WTC11 (cell line): ENCODE results near the gene ZNF329. TPM values are rescaled to one million over a fixed set of nuclear protein-coding genes. Genes with fewer than 3 reads are reported as not detected.

Experiments used
- ATAC-seq: fragments of 200-7000 bp; cut with Tn5 transposase; 2 replicates; pipeline ENCODE4 v1.10.0; 2021; ENCODE audit warnings: mild to moderate bottlenecking, moderate library complexity
- Bru-seq: library from RNA; stranded (reverse); fragments of 400-500 nt; gene quantifications from one replicate; lab custom pipeline; 2021; lab: Mats Ljungman, UMichigan
- CTCF ChIA-PET: fragments of 300-600 bp; sonication (Branson Sonifier 250); formaldehyde crosslinking; loops from one replicate; lab custom pipeline; 2021; ENCODE audit warnings: antibody characterized with exemption; lab: Charles Lee
- POLR2A ChIA-PET: fragments of 350-600 bp; sonication (Branson Sonifier 250); formaldehyde crosslinking; loops from one replicate; lab custom pipeline; 2021; ENCODE audit warnings: antibody characterized with exemption; lab: Charles Lee
- DNase-seq: peaks from one replicate; pipeline ENCODE4 v3.0.0; 2021; ENCODE audit warnings: low spot score
- H3K27ac Mint-ChIP-seq: 2 replicates; pipeline ENCODE4 v1.8.0; 2021; ENCODE audit warnings: mixed read lengths
- H3K27me3 Mint-ChIP-seq: 2 replicates; pipeline ENCODE4 v1.8.0; 2021; ENCODE audit warnings: low read depth, mild to moderate bottlenecking, moderate library complexity, mixed read lengths
- H3K36me3 Mint-ChIP-seq: 2 replicates; pipeline ENCODE4 v1.8.0; 2021; ENCODE audit warnings: mixed read lengths
- H3K4me1 Mint-ChIP-seq: 2 replicates; pipeline ENCODE4 v1.8.0; 2022; ENCODE audit warnings: mixed read lengths
- H3K4me3 Mint-ChIP-seq: 2 replicates; pipeline ENCODE4 v1.8.0; 2021; ENCODE audit warnings: mild to moderate bottlenecking, moderate library complexity, mixed read lengths
- H3K9me3 Mint-ChIP-seq: 2 replicates; pipeline ENCODE4 v1.8.0; 2021; ENCODE audit warnings: mixed read lengths
- AR ChIP-seq: fragments of 250-450 bp; sonication (Bioruptor Pico); IDR thresholded peaks from 2 replicates; pipeline ENCODE4 v1.9.0; 2021; ENCODE audit warnings: mild to moderate bottlenecking
- CREM ChIP-seq: sonication (generic); formaldehyde crosslinking; IDR thresholded peaks from 2 replicates; pipeline ENCODE4 v1.8.1; 2022; ENCODE audit warnings: mild to moderate bottlenecking, missing genetic modification reagents, moderate library complexity
- ESRRA ChIP-seq: sonication (generic); formaldehyde crosslinking; IDR thresholded peaks from 2 replicates; pipeline ENCODE4 v1.8.1; 2022; ENCODE audit warnings: mild to moderate bottlenecking, missing genetic modification reagents, borderline replicate concordance
- FOXK1 ChIP-seq: sonication (generic); formaldehyde crosslinking; IDR thresholded peaks from 2 replicates; pipeline ENCODE4 v1.8.0; 2022; ENCODE audit warnings: mild to moderate bottlenecking, moderate library complexity, missing genetic modification reagents
- MLX ChIP-seq: sonication (generic); formaldehyde crosslinking; IDR thresholded peaks from 2 replicates; pipeline ENCODE4 v1.8.1; 2023; ENCODE audit warnings: mild to moderate bottlenecking, missing genetic modification reagents, moderate library complexity
- NR3C1 ChIP-seq: sonication (generic); formaldehyde crosslinking; conservative IDR thresholded peaks from 2 replicates; pipeline ENCODE4 v1.8.1; 2023; ENCODE audit warnings: low read depth, mild to moderate bottlenecking, missing genetic modification reagents
- RELA ChIP-seq: sonication (generic); formaldehyde crosslinking; IDR thresholded peaks from 2 replicates; pipeline ENCODE4 v1.8.1; 2022; ENCODE audit warnings: missing genetic modification reagents, mild to moderate bottlenecking, borderline replicate concordance
- SMAD4 ChIP-seq: sonication (generic); formaldehyde crosslinking; IDR thresholded peaks from 2 replicates; pipeline ENCODE4 v1.8.0; 2022; ENCODE audit warnings: mild to moderate bottlenecking, missing genetic modification reagents
- SOX15 ChIP-seq: fragments of 250-450 bp; sonication (Bioruptor Pico); IDR thresholded peaks from 2 replicates; pipeline ENCODE4 v1.9.0; 2021; ENCODE audit warnings: mild to moderate bottlenecking
- TEAD4 ChIP-seq: sonication (generic); formaldehyde crosslinking; IDR thresholded peaks from 2 replicates; pipeline ENCODE4 v1.8.0; 2022; ENCODE audit warnings: mild to moderate bottlenecking, missing genetic modification reagents
- TP53 ChIP-seq: sonication (generic); formaldehyde crosslinking; IDR thresholded peaks from 2 replicates; pipeline ENCODE4 v1.8.1; 2023; ENCODE audit warnings: mild to moderate bottlenecking, missing genetic modification reagents
- ZMAT4 ChIP-seq: fragments of 250-450 bp; sonication (Bioruptor Pico); IDR thresholded peaks from 2 replicates; pipeline ENCODE4 v1.9.0; 2021; ENCODE audit warnings: mild to moderate bottlenecking
- ZSCAN18 ChIP-seq: fragments of 250-450 bp; sonication (Bioruptor Pico); IDR thresholded peaks from 2 replicates; pipeline ENCODE4 v2.1.2; 2022; ENCODE audit warnings: mild to moderate bottlenecking, moderate library complexity
- long read RNA-seq, 3 experiments: library from RNA in 1 of 3; library from capped mRNA in 1 of 3; library from polyadenylated mRNA in 1 of 3; unstranded in 2 of 3; stranded (forward) in 1 of 3; transcript quantifications; one replicate each; pipeline ENCODE4 v2.0.0, GENCODE V29; 2021
- total RNA-seq: library from RNA; stranded (reverse); gene quantifications from 3 replicates; pipeline ENCODE4 v1.2.3, GENCODE V29; 2021
- TF ChIP-seq, protein P1 (sequence below): sonication (generic); formaldehyde crosslinking; IDR thresholded peaks from 2 replicates; pipeline ENCODE4 v1.8.1; 2022; ENCODE audit warnings: missing genetic modification reagents, borderline replicate concordance
- TF ChIP-seq, protein P2 (sequence below): sonication (generic); formaldehyde crosslinking; IDR thresholded peaks from 2 replicates; pipeline ENCODE4 v1.8.0; 2022; ENCODE audit warnings: mild to moderate bottlenecking, missing genetic modification reagents
- TF ChIP-seq, protein P3 (sequence below): sonication (generic); formaldehyde crosslinking; IDR thresholded peaks from 2 replicates; pipeline ENCODE4 v1.8.1; 2022; ENCODE audit warnings: low read depth, mild to moderate bottlenecking, moderate library complexity, missing genetic modification reagents, borderline replicate concordance
- TF ChIP-seq, protein P4 (sequence below): sonication (generic); formaldehyde crosslinking; IDR thresholded peaks from 2 replicates; pipeline ENCODE4 v1.8.0; 2023; ENCODE audit warnings: missing genetic modification reagents, mild to moderate bottlenecking, borderline replicate concordance
- TF ChIP-seq, protein P5 (sequence below): sonication (generic); formaldehyde crosslinking; IDR thresholded peaks from 2 replicates; pipeline ENCODE4 v1.8.0; 2023; ENCODE audit warnings: missing genetic modification reagents

ZNF329 gene
- 16.3 to 18.3 TPM (median 16.5 TPM) in 3 replicates for total RNA-seq
- percentile 68 among the genes with signal in this experiment for Bru-seq, nascent RNA
- long read RNA-seq, experiment 1, partial matches to known transcripts = 3 of 21 reads
- long read RNA-seq, experiment 1, other reads (novel, unspliced or antisense) = 14 of 21 reads
- long read RNA-seq, experiment 2, partial matches to known transcripts = 0 of 21 reads
- long read RNA-seq, experiment 2, other reads (novel, unspliced or antisense) = 21 of 21 reads
- long read RNA-seq, experiment 3, partial matches to known transcripts = 0 of 1 reads
- long read RNA-seq, experiment 3, other reads (novel, unspliced or antisense) = 1 of 1 reads

GRCh38 chr19:58150328-58150921 lies at the start of gene ZNF329:
ZNF329 (minus strand) TSS chr19:58150789; CDS start chr19:58129503, 21,286 bp downstream.
- ATAC-seq = peak; percentile 52
- peaks cover 4% of the 10 kb centered on the region for H3K27me3 Mint-ChIP-seq
- peaks cover 23% of the 10 kb centered on the region for H3K36me3 Mint-ChIP-seq
- peak within 1 kb of the TSS; percentile 47 for H3K27ac Mint-ChIP-seq
- H3K4me1 Mint-ChIP-seq = peaks cover 16% of the 10 kb centered on the region
- DNase-seq = peak; percentile 91
- ChIA-PET CTCF (interaction anchor here (0.6 to 1.7 kb wide), 8 partner anchors 45 to 148 kb away, joined by 3 to 8 read pairs (median 3); partner anchors contain the start of genes ZNF135 and ZNF606), POLR2A (interaction anchor here (0.9 to 1.3 kb wide), 5 partner anchors 58 to 148 kb away, joined by 3 to 8 read pairs (median 3); partner anchors contain the start of genes ZNF135 and ZNF606)
- peak within 1 kb of the TSS; percentile 91 for H3K4me3 Mint-ChIP-seq
- peaks cover 13% of the 10 kb centered on the region for H3K9me3 Mint-ChIP-seq
- TF ChIP-seq TEAD4 (CRISPR knock-in tag) = no peak
- 0 out of 2 replicates have a peak, but pooled peaks have one; percentile 47 for TF ChIP-seq ZMAT4 (CRISPR knock-in tag)
- TF ChIP-seq, protein P1, sequence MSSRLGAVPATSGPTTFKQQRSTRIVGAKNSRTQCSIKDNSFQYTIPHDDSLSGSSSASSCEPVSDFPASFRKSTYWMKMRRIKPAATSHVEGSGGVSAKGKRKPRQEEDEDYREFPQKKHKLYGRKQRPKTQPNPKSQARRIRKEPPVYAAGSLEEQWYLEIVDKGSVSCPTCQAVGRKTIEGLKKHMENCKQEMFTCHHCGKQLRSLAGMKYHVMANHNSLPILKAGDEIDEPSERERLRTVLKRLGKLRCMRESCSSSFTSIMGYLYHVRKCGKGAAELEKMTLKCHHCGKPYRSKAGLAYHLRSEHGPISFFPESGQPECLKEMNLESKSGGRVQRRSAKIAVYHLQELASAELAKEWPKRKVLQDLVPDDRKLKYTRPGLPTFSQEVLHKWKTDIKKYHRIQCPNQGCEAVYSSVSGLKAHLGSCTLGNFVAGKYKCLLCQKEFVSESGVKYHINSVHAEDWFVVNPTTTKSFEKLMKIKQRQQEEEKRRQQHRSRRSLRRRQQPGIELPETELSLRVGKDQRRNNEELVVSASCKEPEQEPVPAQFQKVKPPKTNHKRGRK (CRISPR knock-in tag) = 0 out of 2 replicates have a peak, but pooled peaks have one; percentile 40
- no peak for TF ChIP-seq SOX15
- TF ChIP-seq ESRRA (CRISPR knock-in tag) = no peak
- TF ChIP-seq, protein P2, sequence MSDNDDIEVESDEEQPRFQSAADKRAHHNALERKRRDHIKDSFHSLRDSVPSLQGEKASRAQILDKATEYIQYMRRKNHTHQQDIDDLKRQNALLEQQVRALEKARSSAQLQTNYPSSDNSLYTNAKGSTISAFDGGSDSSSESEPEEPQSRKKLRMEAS (CRISPR knock-in tag) = peak; percentile 60; the same call in 1 of the 2 replicates
- 0 out of 2 replicates have a peak, but pooled peaks have one; percentile 39 for TF ChIP-seq RELA (CRISPR knock-in tag)
- TF ChIP-seq TP53 (CRISPR knock-in tag) = 0 out of 2 replicates have a peak, but pooled peaks have one; percentile 43
- peak; percentile 54; the same call in 1 of the 2 replicates for TF ChIP-seq NR3C1
- TF ChIP-seq, protein P3, sequence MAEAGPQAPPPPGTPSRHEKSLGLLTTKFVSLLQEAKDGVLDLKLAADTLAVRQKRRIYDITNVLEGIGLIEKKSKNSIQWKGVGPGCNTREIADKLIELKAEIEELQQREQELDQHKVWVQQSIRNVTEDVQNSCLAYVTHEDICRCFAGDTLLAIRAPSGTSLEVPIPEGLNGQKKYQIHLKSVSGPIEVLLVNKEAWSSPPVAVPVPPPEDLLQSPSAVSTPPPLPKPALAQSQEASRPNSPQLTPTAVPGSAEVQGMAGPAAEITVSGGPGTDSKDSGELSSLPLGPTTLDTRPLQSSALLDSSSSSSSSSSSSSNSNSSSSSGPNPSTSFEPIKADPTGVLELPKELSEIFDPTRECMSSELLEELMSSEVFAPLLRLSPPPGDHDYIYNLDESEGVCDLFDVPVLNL (CRISPR knock-in tag) = no peak
- TF ChIP-seq AR (CRISPR knock-in tag) = no peak
- TF ChIP-seq, protein P4, sequence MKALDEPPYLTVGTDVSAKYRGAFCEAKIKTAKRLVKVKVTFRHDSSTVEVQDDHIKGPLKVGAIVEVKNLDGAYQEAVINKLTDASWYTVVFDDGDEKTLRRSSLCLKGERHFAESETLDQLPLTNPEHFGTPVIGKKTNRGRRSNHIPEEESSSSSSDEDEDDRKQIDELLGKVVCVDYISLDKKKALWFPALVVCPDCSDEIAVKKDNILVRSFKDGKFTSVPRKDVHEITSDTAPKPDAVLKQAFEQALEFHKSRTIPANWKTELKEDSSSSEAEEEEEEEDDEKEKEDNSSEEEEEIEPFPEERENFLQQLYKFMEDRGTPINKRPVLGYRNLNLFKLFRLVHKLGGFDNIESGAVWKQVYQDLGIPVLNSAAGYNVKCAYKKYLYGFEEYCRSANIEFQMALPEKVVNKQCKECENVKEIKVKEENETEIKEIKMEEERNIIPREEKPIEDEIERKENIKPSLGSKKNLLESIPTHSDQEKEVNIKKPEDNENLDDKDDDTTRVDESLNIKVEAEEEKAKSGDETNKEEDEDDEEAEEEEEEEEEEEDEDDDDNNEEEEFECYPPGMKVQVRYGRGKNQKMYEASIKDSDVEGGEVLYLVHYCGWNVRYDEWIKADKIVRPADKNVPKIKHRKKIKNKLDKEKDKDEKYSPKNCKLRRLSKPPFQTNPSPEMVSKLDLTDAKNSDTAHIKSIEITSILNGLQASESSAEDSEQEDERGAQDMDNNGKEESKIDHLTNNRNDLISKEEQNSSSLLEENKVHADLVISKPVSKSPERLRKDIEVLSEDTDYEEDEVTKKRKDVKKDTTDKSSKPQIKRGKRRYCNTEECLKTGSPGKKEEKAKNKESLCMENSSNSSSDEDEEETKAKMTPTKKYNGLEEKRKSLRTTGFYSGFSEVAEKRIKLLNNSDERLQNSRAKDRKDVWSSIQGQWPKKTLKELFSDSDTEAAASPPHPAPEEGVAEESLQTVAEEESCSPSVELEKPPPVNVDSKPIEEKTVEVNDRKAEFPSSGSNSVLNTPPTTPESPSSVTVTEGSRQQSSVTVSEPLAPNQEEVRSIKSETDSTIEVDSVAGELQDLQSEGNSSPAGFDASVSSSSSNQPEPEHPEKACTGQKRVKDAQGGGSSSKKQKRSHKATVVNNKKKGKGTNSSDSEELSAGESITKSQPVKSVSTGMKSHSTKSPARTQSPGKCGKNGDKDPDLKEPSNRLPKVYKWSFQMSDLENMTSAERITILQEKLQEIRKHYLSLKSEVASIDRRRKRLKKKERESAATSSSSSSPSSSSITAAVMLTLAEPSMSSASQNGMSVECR (CRISPR knock-in tag) = peak; percentile 74; the same call in 1 of the 2 replicates
- no peak for TF ChIP-seq CREM
- TF ChIP-seq FOXK1 = peak; percentile 88
- TF ChIP-seq SMAD4 = no peak
- no peak for TF ChIP-seq ZSCAN18
- 0 out of 2 replicates have a peak, but pooled peaks have one; percentile 44 for TF ChIP-seq MLX
- TF ChIP-seq, protein P5, sequence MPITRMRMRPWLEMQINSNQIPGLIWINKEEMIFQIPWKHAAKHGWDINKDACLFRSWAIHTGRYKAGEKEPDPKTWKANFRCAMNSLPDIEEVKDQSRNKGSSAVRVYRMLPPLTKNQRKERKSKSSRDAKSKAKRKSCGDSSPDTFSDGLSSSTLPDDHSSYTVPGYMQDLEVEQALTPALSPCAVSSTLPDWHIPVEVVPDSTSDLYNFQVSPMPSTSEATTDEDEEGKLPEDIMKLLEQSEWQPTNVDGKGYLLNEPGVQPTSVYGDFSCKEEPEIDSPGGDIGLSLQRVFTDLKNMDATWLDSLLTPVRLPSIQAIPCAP = 0 out of 2 replicates have a peak, but pooled peaks have one; percentile 44
